ENCODE results near the gene DENND1B.

DNA sequence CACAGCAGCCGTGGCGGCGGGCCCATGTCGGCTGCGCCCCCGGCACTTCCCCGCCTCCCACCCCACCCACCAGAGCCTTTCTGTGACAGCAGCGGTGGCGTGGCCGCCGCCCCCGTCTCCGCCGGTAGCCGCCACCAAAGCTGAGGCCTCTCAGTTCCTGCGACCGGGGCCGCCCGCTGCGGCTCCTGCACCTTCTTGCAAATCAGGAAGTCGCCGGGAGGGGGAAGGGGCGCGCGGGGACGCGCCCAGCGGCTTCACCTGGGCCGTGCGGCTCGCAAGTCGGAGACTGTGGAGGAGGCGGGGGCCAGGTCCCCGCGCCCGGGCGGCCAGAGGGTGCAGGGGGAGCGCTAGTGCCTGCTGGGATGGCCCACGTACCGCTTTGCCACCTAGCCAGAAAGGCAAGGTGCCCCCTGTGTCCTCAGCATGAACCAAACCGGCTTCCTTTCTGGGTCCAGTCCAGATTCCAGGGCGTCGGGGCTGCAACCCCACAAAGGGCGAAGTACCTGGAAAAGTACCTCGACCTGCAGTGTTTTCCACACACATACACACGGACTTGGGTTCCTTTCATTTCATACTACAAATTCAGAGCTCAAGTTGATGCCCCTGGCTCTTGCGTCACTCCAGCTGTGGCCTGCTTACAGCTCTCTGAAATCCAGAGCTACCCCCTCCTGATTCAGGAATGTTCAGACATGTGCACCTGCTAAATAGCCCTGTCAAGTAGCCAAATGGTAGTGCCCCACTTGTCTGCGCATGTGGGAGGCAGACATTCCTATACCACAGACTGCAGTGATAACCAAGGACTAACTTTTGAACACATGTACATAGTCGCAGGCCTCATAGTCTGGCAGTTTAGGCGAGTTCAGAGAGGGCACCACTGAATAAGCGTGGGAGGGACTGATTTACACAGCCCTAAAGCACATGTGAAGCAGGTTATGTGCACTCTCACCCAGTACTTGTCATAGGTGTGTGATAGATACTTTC, at the start of gene DENND1B:
- TF ChIP-seq, protein P1, sequence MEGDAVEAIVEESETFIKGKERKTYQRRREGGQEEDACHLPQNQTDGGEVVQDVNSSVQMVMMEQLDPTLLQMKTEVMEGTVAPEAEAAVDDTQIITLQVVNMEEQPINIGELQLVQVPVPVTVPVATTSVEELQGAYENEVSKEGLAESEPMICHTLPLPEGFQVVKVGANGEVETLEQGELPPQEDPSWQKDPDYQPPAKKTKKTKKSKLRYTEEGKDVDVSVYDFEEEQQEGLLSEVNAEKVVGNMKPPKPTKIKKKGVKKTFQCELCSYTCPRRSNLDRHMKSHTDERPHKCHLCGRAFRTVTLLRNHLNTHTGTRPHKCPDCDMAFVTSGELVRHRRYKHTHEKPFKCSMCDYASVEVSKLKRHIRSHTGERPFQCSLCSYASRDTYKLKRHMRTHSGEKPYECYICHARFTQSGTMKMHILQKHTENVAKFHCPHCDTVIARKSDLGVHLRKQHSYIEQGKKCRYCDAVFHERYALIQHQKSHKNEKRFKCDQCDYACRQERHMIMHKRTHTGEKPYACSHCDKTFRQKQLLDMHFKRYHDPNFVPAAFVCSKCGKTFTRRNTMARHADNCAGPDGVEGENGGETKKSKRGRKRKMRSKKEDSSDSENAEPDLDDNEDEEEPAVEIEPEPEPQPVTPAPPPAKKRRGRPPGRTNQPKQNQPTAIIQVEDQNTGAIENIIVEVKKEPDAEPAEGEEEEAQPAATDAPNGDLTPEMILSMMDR (conservative IDR thresholded peaks at IDR 0.05 in 1 of 2, IDR thresholded peaks at IDR 0.05 in 1 of 2; ENCODE audit: low read depth in 1 of 2, low read length in 2 of 2): no peak
- TF ChIP-seq EZH2 (IDR thresholded peaks at IDR 0.05; ENCODE audit: low read length, missing control alignments): no peak

Data from fibroblast of lung (primary cell).